IMR-90 (cell line): ENCODE results near the gene GUCY1A2. TPM values are rescaled to one million over a fixed set of nuclear protein-coding genes. Genes with fewer than 3 reads are reported as not detected.

Source experiments
- ATAC-seq: fragments of 200-7000 bp; cut with Tn5 transposase; 2 replicates; pipeline ENCODE4 v1.9.1; 2020; ENCODE audit warnings: low read depth, mild to moderate bottlenecking, moderate library complexity
- BruUV-seq: library from RNA; stranded (reverse); fragments of 400-500 nt; replicated peaks from 2 replicates; lab custom pipeline; 2021; lab: Mats Ljungman, UMichigan
- CTCF ChIA-PET: fragments of 300-600 bp; formaldehyde crosslinking; extraction: SDS; loops from one replicate; lab custom pipeline; 2021; ENCODE audit warnings: antibody characterized with exemption; lab: Yijun Ruan, JAX
- POLR2A ChIA-PET: fragments of 300-600 bp; sonication (Branson Sonifier 250); formaldehyde crosslinking; loops from one replicate; lab custom pipeline; 2022; ENCODE audit warnings: antibody characterized with exemption; ENCODE audit not compliant: unreplicated experiment; lab: Charles Lee
- DNase-seq: peaks from one replicate; pipeline ENCODE4 v3.0.0; 2013
- H2AFZ ChIP-seq: replicated peaks from 2 replicates; pipeline ENCODE3; 2013; ENCODE audit warnings: low read length, mild to moderate bottlenecking; ENCODE audit not compliant: poor library complexity
- H2AK5ac ChIP-seq: 2 replicates; pipeline ENCODE4 v1.6.1; 2013; ENCODE audit warnings: low read depth, low read length, inconsistent platforms
- H2AK9ac ChIP-seq: replicated peaks from 2 replicates; pipeline ENCODE3; 2013; ENCODE audit warnings: mild to moderate bottlenecking, low read depth, low read length, moderate library complexity; ENCODE audit not compliant: poor library complexity
- H2BK120ac ChIP-seq: 2 replicates; pipeline ENCODE4 v1.6.1; 2013; ENCODE audit warnings: low read depth, low read length, inconsistent platforms
- H2BK15ac ChIP-seq: 3 replicates; pipeline ENCODE4 v1.6.1; 2013; ENCODE audit warnings: low read depth, low read length, inconsistent platforms
- H2BK20ac ChIP-seq: 2 replicates; pipeline ENCODE4 v1.6.1; 2013; ENCODE audit warnings: low read depth, mild to moderate bottlenecking, inconsistent platforms, low read length, moderate library complexity
- H2BK5ac ChIP-seq: 2 replicates; pipeline ENCODE4 v1.6.1; 2013; ENCODE audit warnings: mild to moderate bottlenecking, low read depth, low read length, inconsistent platforms; ENCODE audit not compliant: poor library complexity, severe bottlenecking
- H3K14ac ChIP-seq: replicated peaks from 2 replicates; pipeline ENCODE4 v1.6.1; 2013; ENCODE audit warnings: low read depth, low read length, inconsistent platforms
- H3K18ac ChIP-seq: 2 replicates; pipeline ENCODE4 v1.6.1; 2013; ENCODE audit warnings: low read depth, low read length, control low read depth
- H3K23ac ChIP-seq: 2 replicates; pipeline ENCODE4 v1.6.1; 2013; ENCODE audit warnings: low read depth, low read length, inconsistent platforms
- H3K27ac ChIP-seq: 2 replicates; pipeline ENCODE4 v1.5.1; 2013; ENCODE audit warnings: mild to moderate bottlenecking, control low read depth, low read length; ENCODE audit not compliant: insufficient read depth
- H3K27me3 ChIP-seq: 2 replicates; pipeline ENCODE4 v1.6.1; 2013; ENCODE audit warnings: low read length; ENCODE audit not compliant: control insufficient read depth, insufficient read depth
- H3K36me3 ChIP-seq: 2 replicates; pipeline ENCODE4 v1.6.1; 2013; ENCODE audit warnings: low read length, mixed read lengths; ENCODE audit not compliant: control insufficient read depth, insufficient read depth
- H3K4ac ChIP-seq: 2 replicates; pipeline ENCODE4 v1.6.1; 2013; ENCODE audit warnings: low read depth, low read length, inconsistent platforms
- H3K4me1 ChIP-seq: 2 replicates; pipeline ENCODE4 v1.6.1; 2013; ENCODE audit warnings: low read length, mixed read lengths; ENCODE audit not compliant: control insufficient read depth, insufficient read depth
- H3K4me2 ChIP-seq: 2 replicates; pipeline ENCODE4 v1.6.1; 2013; ENCODE audit warnings: low read depth, mild to moderate bottlenecking, control low read depth, low read length, moderate library complexity
- H3K4me3 ChIP-seq: 2 replicates; pipeline ENCODE4 v1.5.1; 2013; ENCODE audit warnings: low read depth, mild to moderate bottlenecking, control low read depth, low read length, moderate library complexity; ENCODE audit not compliant: insufficient read depth
- H3K56ac ChIP-seq: 2 replicates; pipeline ENCODE4 v1.6.1; 2013; ENCODE audit warnings: low read length, inconsistent platforms; ENCODE audit not compliant: insufficient read depth; ENCODE audit errors: extremely low read depth
- H3K79me1 ChIP-seq, 2 experiments: 2 replicates each; pipeline ENCODE4 v1.6.1; 2013; ENCODE audit warnings: low read length in 2 of 2, inconsistent platforms in 1 of 2, low read depth in 1 of 2
- H3K9ac ChIP-seq: 2 replicates; pipeline ENCODE4 v1.6.1; 2013; ENCODE audit warnings: low read depth, low read length, control low read depth
- H3K9me1 ChIP-seq: 2 replicates; pipeline ENCODE4 v1.6.1; 2013; ENCODE audit warnings: low read length, inconsistent platforms; ENCODE audit not compliant: insufficient read depth
- H3K9me3 ChIP-seq: 2 replicates; pipeline ENCODE4 v1.6.1; 2013; ENCODE audit warnings: low read length; ENCODE audit not compliant: control insufficient read depth, insufficient read depth
- H4K20me1 ChIP-seq: 2 replicates; pipeline ENCODE4 v1.6.1; 2013; ENCODE audit warnings: low read length, inconsistent platforms; ENCODE audit not compliant: insufficient read depth
- H4K5ac ChIP-seq: 2 replicates; pipeline ENCODE4 v1.6.1; 2013; ENCODE audit warnings: mild to moderate bottlenecking, low read depth, low read length, control low read depth
- H4K8ac ChIP-seq, 2 experiments: 2 replicates each; pipeline ENCODE4 v1.6.1; 2013; ENCODE audit warnings: low read depth in 2 of 2, low read length in 2 of 2, control low read depth in 1 of 2, inconsistent platforms in 1 of 2
- H4K91ac ChIP-seq: 2 replicates; pipeline ENCODE4 v1.6.1; 2013; ENCODE audit warnings: low read depth, low read length, inconsistent platforms; ENCODE audit not compliant: insufficient read depth
- CEBPB ChIP-seq: IDR thresholded peaks from 2 replicates; pipeline ENCODE4 v1.6.1; 2012; ENCODE audit warnings: low read depth, low read length, improper control_type of control experiment
- MAFK ChIP-seq: IDR thresholded peaks from 2 replicates; pipeline ENCODE4 v1.6.1; 2012; ENCODE audit warnings: low read depth, low read length, improper control_type of control experiment
- WGBS, 2 experiments: methylation state at CpG; one replicate each; pipeline versions ENCODE4 v1.1.5 to v1.1.7; 2013; ENCODE audit warnings: missing lambda C conversion rate in 2 of 2; ENCODE audit not compliant: insufficient read length in 1 of 2; ENCODE audit errors: extremely low coverage in 2 of 2; 5-methylcytosine and 5-hydroxymethylcytosine counted together
- dilution Hi-C: fragments of 300-500 bp; cut with HindIII; formaldehyde crosslinking; loops from one replicate; pipeline ENCODE4 v1.14.3; 2018; ENCODE audit warnings: low sequenced_read_pairs; ENCODE audit not compliant: unreplicated experiment
- in situ Hi-C: fragments of 300-500 bp; cut with MboI; formaldehyde crosslinking; loops from 3 replicates; pipeline ENCODE4 v1.14.3; 2019; ENCODE audit warnings: low sequenced_read_pairs, inconsistent platforms, mixed read lengths
- intact Hi-C: fragments of 100-400 bp; cut with micrococcal nuclease; formaldehyde crosslinking; loops from 2 replicates; pipeline ENCODE4 v1.10.0; 2022
- polyA plus RNA-seq, 3 experiments: library from polyadenylated mRNA; depleted of rRNA; stranded (reverse); fragments of >200 nt; gene quantifications; 2 replicates each; pipeline ENCODE4 v1.2.3, GENCODE V29; 2012; ENCODE audit warnings: low replicate concordance in 1 of 3
- total RNA-seq: library from RNA; depleted of rRNA; stranded (reverse); fragments of >200 nt; gene quantifications from 2 replicates; pipeline ENCODE4 v1.2.3, GENCODE V29; 2012

Gene GUCY1A2
- total and polyA plus RNA-seq, 2 of the 4 experiments (the other 2 are of a cell fraction): under 0.01 to 0.03 TPM

- no TSS peak for BruUV-seq
- no peaks in the 10 kb centered on the region for H3K36me3 ChIP-seq
- no CpG with 5 or more reads among the region's 6 CpGs for whole genome bisulfite sequencing, 2 experiments
Measured at GRCh38 chr11:106627694-106628093, 390.6 kb downstream of the GUCY1A2 start.

More at GRCh38 chr11:106627694-106628093, 390.6 kb downstream of the GUCY1A2 start:
- H3K27ac ChIP-seq: no peak overlapping the region
- H2AK5ac ChIP-seq: no peak overlapping the region
- H3K18ac ChIP-seq: no peak overlapping the region
- no peak overlapping the region for H3K9ac ChIP-seq
- H2BK5ac ChIP-seq: no peak overlapping the region
- H2AK9ac ChIP-seq: no peak overlapping the region
- H3K27me3 ChIP-seq: no peaks in the 10 kb centered on the region
- no peak overlapping the region for H2BK20ac ChIP-seq
- H4K91ac ChIP-seq: no peak overlapping the region
- in situ Hi-C loops (no loop called here), dilution Hi-C loops (no loop called here), intact Hi-C loops (no loop called here)
- H3K4me2 ChIP-seq: no peak overlapping the region
- no peak overlapping the region for H3K23ac ChIP-seq
- H2BK15ac ChIP-seq: no peak overlapping the region
- H3K4me3 ChIP-seq: no peak overlapping the region
- H3K9me1 ChIP-seq: no peaks in the 10 kb centered on the region
- H4K20me1 ChIP-seq: no peaks in the 10 kb centered on the region
- TF ChIP-seq CEBPB: peak; percentile 77
- TF ChIP-seq MAFK: no peak
- H2AFZ ChIP-seq: no peak overlapping the region
- H3K4ac ChIP-seq: no peak overlapping the region
- CTCF ChIA-PET: interaction anchor here (0.6 kb wide), 1 partner anchor 255 kb away, joined by 3 read pairs; no protein-coding TSS in a partner anchor
- H3K56ac ChIP-seq: no peak overlapping the region
- POLR2A ChIA-PET: interaction anchor here (0.6 kb wide), 1 partner anchor 369 kb away, joined by 3 read pairs; no protein-coding TSS in a partner anchor
- no peaks in the 10 kb centered on the region for H3K9me3 ChIP-seq
- H2BK120ac ChIP-seq: no peak overlapping the region
- H3K14ac ChIP-seq: no peak overlapping the region
- H3K4me1 ChIP-seq: no peaks in the 10 kb centered on the region
- DNase-seq (no peak), ATAC-seq (no peak)
- H4K8ac ChIP-seq: no peak overlapping the region
- H3K79me1 ChIP-seq: no peaks in the 10 kb centered on the region
- H4K5ac ChIP-seq: no peak overlapping the region
